Endothelial cell of umbilical vein (primary cell): ENCODE data around the gene PHB1. TPM values are rescaled to one million over a fixed set of nuclear protein-coding genes. Genes with fewer than 3 reads are reported as not detected.

Experiments used
- BruUV-seq: library from RNA; stranded (reverse); fragments of 400-500 nt; replicated peaks from 2 replicates; lab custom pipeline; 2021; lab: Mats Ljungman, UMichigan
- CTCF ChIA-PET: fragments of 300-600, 350-600 bp; sonication (Branson Sonifier 250); formaldehyde crosslinking; loops from one replicate; lab custom pipeline; 2021; ENCODE audit warnings: antibody characterized with exemption, inconsistent platforms; lab: Charles Lee
- POLR2A ChIA-PET: fragments of 300-600, 350-600 bp; sonication (Branson Sonifier 250); formaldehyde crosslinking; loops from one replicate; lab custom pipeline; 2021; ENCODE audit warnings: antibody characterized with exemption, inconsistent platforms; lab: Charles Lee
- DNase-seq: peaks from one replicate; pipeline ENCODE4 v3.0.0-alpha.2; 2011; ENCODE audit warnings: low read depth, low spot score
- FAIRE-seq: peaks from 2 replicates; lab custom pipeline; 2011; peaks lifted over from hg19 to GRCh38; lab: Jason Lieb, UNC
- H2AFZ ChIP-seq: 2 replicates; pipeline ENCODE4 v1.6.0; 2012; ENCODE audit warnings: low read depth, low read length, control low read depth, inconsistent platforms
- H3K27ac ChIP-seq: 2 replicates; pipeline ENCODE4 v1.5.1; 2011; ENCODE audit warnings: low read depth, mild to moderate bottlenecking, control low read depth, low read length, moderate library complexity; ENCODE audit not compliant: insufficient read depth
- H3K27me3 ChIP-seq, 2 experiments: 2 replicates each; pipeline versions ENCODE4 v1.6.0 to v1.6.1; 2011; ENCODE audit warnings: low read length in 2 of 2, mixed read lengths in 1 of 2; ENCODE audit not compliant: control insufficient read depth in 2 of 2, insufficient read depth in 2 of 2
- H3K36me3 ChIP-seq, 2 experiments: 2 replicates in 1 of 2; 3 replicates in 1 of 2; pipeline ENCODE4 v1.5.1; 2011; ENCODE audit warnings: low read length in 2 of 2, mild to moderate bottlenecking in 1 of 2, moderate library complexity in 1 of 2; ENCODE audit not compliant: control insufficient read depth in 2 of 2, insufficient read depth in 2 of 2; ENCODE audit errors: extremely low read depth in 1 of 2
- H3K4me1 ChIP-seq: 3 replicates; pipeline ENCODE4 v1.5.1; 2011; ENCODE audit warnings: mild to moderate bottlenecking, low read length; ENCODE audit not compliant: control insufficient read depth, insufficient read depth; ENCODE audit errors: extremely low read depth
- H3K4me2 ChIP-seq: 2 replicates; pipeline ENCODE4 v1.6.1; 2011; ENCODE audit warnings: low read length, control low read depth, mixed read lengths; ENCODE audit not compliant: insufficient read depth
- H3K4me3 ChIP-seq, 3 experiments: fragments of 200-600 bp in 1 of 3; sonication (generic), shearing (Covaris generic) in 1 of 3; replicated peaks in 1 of 3; 2 replicates each; pipeline ENCODE4 v1.5.1; 2011 to 2016; ENCODE audit warnings: control low read depth in 3 of 3, low read length in 3 of 3, mild to moderate bottlenecking in 2 of 3, inconsistent platforms in 1 of 3, low read depth in 1 of 3, moderate library complexity in 1 of 3; ENCODE audit not compliant: insufficient read depth in 1 of 3
- H3K79me2 ChIP-seq: 2 replicates; pipeline ENCODE4 v1.6.0; 2012; ENCODE audit warnings: low read length, inconsistent platforms; ENCODE audit not compliant: control insufficient read depth, insufficient read depth
- H3K9ac ChIP-seq: replicated peaks from 2 replicates; pipeline ENCODE3; 2011; ENCODE audit warnings: low read length, control low read depth; ENCODE audit not compliant: insufficient read depth; ENCODE audit errors: extremely low read depth
- H3K9me1 ChIP-seq: replicated peaks from 3 replicates; pipeline ENCODE4 v1.6.0; 2011; ENCODE audit warnings: mild to moderate bottlenecking, low read length; ENCODE audit not compliant: control insufficient read depth, insufficient read depth; ENCODE audit errors: extremely low read depth
- H3K9me3 ChIP-seq: replicated peaks from 2 replicates; pipeline ENCODE4 v1.5.1; 2012; ENCODE audit warnings: low read length, inconsistent platforms; ENCODE audit not compliant: control insufficient read depth, insufficient read depth
- H4K20me1 ChIP-seq: replicated peaks from 2 replicates; pipeline ENCODE3; 2011; ENCODE audit warnings: mild to moderate bottlenecking, low read length; ENCODE audit not compliant: control insufficient read depth, insufficient read depth; ENCODE audit errors: extremely low read depth
- EZH2 ChIP-seq: IDR thresholded peaks from 2 replicates; pipeline ENCODE4 v1.6.1; 2012; ENCODE audit warnings: borderline replicate concordance, low read depth, mild to moderate bottlenecking, moderate library complexity, low read length, inconsistent platforms; ENCODE audit not compliant: severe bottlenecking
- FOS ChIP-seq: IDR thresholded peaks from 2 replicates; pipeline ENCODE4 v1.6.1; 2011; ENCODE audit warnings: mild to moderate bottlenecking, low read length, moderate library complexity, borderline replicate concordance; ENCODE audit not compliant: insufficient read depth
- GATA2 ChIP-seq: IDR thresholded peaks from 2 replicates; pipeline ENCODE4 v1.7.0; 2011; ENCODE audit warnings: low read depth, mild to moderate bottlenecking, moderate library complexity, mixed read lengths, low read length; ENCODE audit not compliant: insufficient read length, insufficient read depth
- JUN ChIP-seq: IDR thresholded peaks from 2 replicates; pipeline ENCODE4 v1.6.1; 2011; ENCODE audit warnings: borderline replicate concordance, low read depth; ENCODE audit not compliant: insufficient read length, insufficient read depth
- MAX ChIP-seq: IDR thresholded peaks from 2 replicates; pipeline ENCODE4 v1.6.1; 2011; ENCODE audit not compliant: insufficient read depth, insufficient read length
- MYC ChIP-seq: IDR thresholded peaks from one replicate; pipeline ENCODE4 v1.6.1; 2011; ENCODE audit warnings: mild to moderate bottlenecking, low read depth, low read length
- POLR2A ChIP-seq: IDR thresholded peaks from 2 replicates; pipeline ENCODE4 v1.6.1; 2012; ENCODE audit warnings: low read depth, mild to moderate bottlenecking, control low read depth, low read length
- POLR2AphosphoS5 ChIP-seq: IDR thresholded peaks from 2 replicates; pipeline ENCODE4 v1.6.1; 2012; ENCODE audit warnings: low read depth, mild to moderate bottlenecking, control low read depth, low read length, moderate library complexity; ENCODE audit not compliant: insufficient read depth
- dilution Hi-C: fragments of 300-500 bp; cut with MboI; formaldehyde crosslinking; loops from one replicate; pipeline ENCODE4 v1.15.0; 2019; ENCODE audit warnings: low sequenced_read_pairs; ENCODE audit not compliant: extremely low pct_ligation_motif_present
- intact Hi-C: fragments of 100-400 bp; cut with micrococcal nuclease; formaldehyde crosslinking; loops from one replicate; pipeline ENCODE4 v1.10.0; 2022
- polyA plus RNA-seq, 4 experiments: library from polyadenylated mRNA; depleted of rRNA in 3 of 4; stranded (reverse) in 3 of 4; unstranded in 1 of 4; fragments of >200 nt; gene quantifications; 2 replicates each; pipeline versions ENCODE4 v1.2.1 to v1.2.3, GENCODE V29; 2011 to 2012; ENCODE audit warnings: missing spikeins in 1 of 4
- total RNA-seq: library from RNA; stranded (reverse); gene quantifications from 2 replicates; pipeline ENCODE4 v1.2.3, GENCODE V29; 2021
- TF ChIP-seq, protein P1 (sequence below), 2 donors: IDR thresholded peaks; 1 replicate in 1 of 2; 2 replicates in 1 of 2; pipeline ENCODE4 v1.5.1; 2011; ENCODE audit warnings: low read length in 2 of 2, mild to moderate bottlenecking in 2 of 2, moderate library complexity in 2 of 2, control low read depth in 1 of 2, inconsistent platforms in 1 of 2, low read depth in 1 of 2; ENCODE audit not compliant: insufficient read depth in 1 of 2; ENCODE audit errors: extremely low read depth in 1 of 2

PHB1 gene
- total and polyA plus RNA-seq, 2 donors (not counting 3 experiments of a cell fraction or from before 2014, with no cell fraction given): 222 to 287 TPM

- peaks cover 24% of the 10 kb centered on the region in 2 experiments for H3K27me3 ChIP-seq
- no peak overlapping the region for H3K4me3 ChIP-seq
- FAIRE-seq (no peak), DNase-seq (no peak)
- TF ChIP-seq, protein P1, sequence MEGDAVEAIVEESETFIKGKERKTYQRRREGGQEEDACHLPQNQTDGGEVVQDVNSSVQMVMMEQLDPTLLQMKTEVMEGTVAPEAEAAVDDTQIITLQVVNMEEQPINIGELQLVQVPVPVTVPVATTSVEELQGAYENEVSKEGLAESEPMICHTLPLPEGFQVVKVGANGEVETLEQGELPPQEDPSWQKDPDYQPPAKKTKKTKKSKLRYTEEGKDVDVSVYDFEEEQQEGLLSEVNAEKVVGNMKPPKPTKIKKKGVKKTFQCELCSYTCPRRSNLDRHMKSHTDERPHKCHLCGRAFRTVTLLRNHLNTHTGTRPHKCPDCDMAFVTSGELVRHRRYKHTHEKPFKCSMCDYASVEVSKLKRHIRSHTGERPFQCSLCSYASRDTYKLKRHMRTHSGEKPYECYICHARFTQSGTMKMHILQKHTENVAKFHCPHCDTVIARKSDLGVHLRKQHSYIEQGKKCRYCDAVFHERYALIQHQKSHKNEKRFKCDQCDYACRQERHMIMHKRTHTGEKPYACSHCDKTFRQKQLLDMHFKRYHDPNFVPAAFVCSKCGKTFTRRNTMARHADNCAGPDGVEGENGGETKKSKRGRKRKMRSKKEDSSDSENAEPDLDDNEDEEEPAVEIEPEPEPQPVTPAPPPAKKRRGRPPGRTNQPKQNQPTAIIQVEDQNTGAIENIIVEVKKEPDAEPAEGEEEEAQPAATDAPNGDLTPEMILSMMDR (IDR thresholded peaks at IDR 0.05; ENCODE audit: extremely low read depth in 1 of 2, insufficient read depth in 1 of 2, low read depth in 1 of 2, low read length in 2 of 2): no peak
- TF ChIP-seq POLR2A: no peak
- no peak for TF ChIP-seq EZH2
- no peak for TF ChIP-seq POLR2AphosphoS5
- no peak for TF ChIP-seq JUN
- no peak for TF ChIP-seq MYC
- TF ChIP-seq GATA2: no peak
- no peak for TF ChIP-seq FOS
- TF ChIP-seq MAX: no peak
- BruUV-seq: no TSS peak
- dilution Hi-C loops: no loop called here
- intact Hi-C loops: no loop called here
- H3K4me2 ChIP-seq: no peak overlapping the region
- H4K20me1 ChIP-seq: no peaks in the 10 kb centered on the region
- no peaks in the 10 kb centered on the region for H3K9me3 ChIP-seq
- ChIA-PET POLR2A (no interaction called here), CTCF (interaction anchor here (1.7 kb wide), 1 partner anchor 114 kb away, joined by 5 read pairs; no protein-coding TSS in a partner anchor)
- H3K36me3 ChIP-seq: no peaks in the 10 kb centered on the region
- no peak overlapping the region for H3K27ac ChIP-seq
- H3K9ac ChIP-seq: no peak overlapping the region
- H3K79me2 ChIP-seq: no peaks in the 10 kb centered on the region
- no peaks in the 10 kb centered on the region for H3K4me1 ChIP-seq
- H2AFZ ChIP-seq: no peak overlapping the region
- no peaks in the 10 kb centered on the region for H3K9me1 ChIP-seq
These were observed 26.9 kb upstream of the PHB1 start for GRCh38 chr17:49441578-49441977.
